Caco-2 (cell line): Measurements from ENCODE around the gene IPMK. TPM values are rescaled to one million over a fixed set of nuclear protein-coding genes. Genes with fewer than 3 reads are reported as not detected.

ENCODE experiments used
- BruUV-seq: library from RNA; stranded (reverse); fragments of 400-500 nt; replicated peaks from 2 replicates; lab custom pipeline; 2021; lab: Mats Ljungman, UMichigan
- CTCF ChIA-PET: fragments of 300-600 bp; sonication (Branson Sonifier 250); formaldehyde crosslinking; loops from one replicate; lab custom pipeline; 2022; ENCODE audit warnings: antibody characterized with exemption; lab: Charles Lee
- POLR2A ChIA-PET: fragments of 300-600 bp; sonication (Branson Sonifier 250); formaldehyde crosslinking; loops from one replicate; lab custom pipeline; 2022; ENCODE audit warnings: antibody characterized with exemption; lab: Charles Lee
- DNase-seq, 2 experiments: peaks; one replicate each; pipeline versions ENCODE4 v3.0.0 to v3.0.0-alpha.2; 2020 to 2022
- H3K27me3 ChIP-seq: replicated peaks from 2 replicates; pipeline ENCODE4 v1.6.0; 2011; ENCODE audit warnings: low read length; ENCODE audit not compliant: control insufficient read depth, insufficient read depth
- H3K36me3 ChIP-seq: 2 replicates; pipeline ENCODE4 v1.5.1; 2011; ENCODE audit warnings: low read length; ENCODE audit not compliant: control insufficient read depth, insufficient read depth
- H3K4me1 ChIP-seq: fragments of 250-450 bp; sonication (Bioruptor Pico); 2 replicates; pipeline ENCODE4 v1.5.1; 2020; ENCODE audit warnings: mild to moderate bottlenecking
- H3K4me3 ChIP-seq: 2 replicates; pipeline ENCODE4 v1.5.1; 2011; ENCODE audit warnings: low read depth, mild to moderate bottlenecking, control low read depth, low read length
- H3K9me3 ChIP-seq: fragments of 250-450 bp; sonication (Bioruptor Pico); 2 replicates; pipeline ENCODE4 v1.5.1; 2020; ENCODE audit warnings: mild to moderate bottlenecking, moderate library complexity
- H3K27ac Mint-ChIP-seq: one replicate; pipeline ENCODE4 v1.8.0; 2022; ENCODE audit warnings: mixed read lengths; ENCODE audit not compliant: unreplicated experiment
- H3K27me3 Mint-ChIP-seq: one replicate; pipeline ENCODE4 v1.8.0; 2022; ENCODE audit warnings: mixed read lengths; ENCODE audit not compliant: insufficient read depth, unreplicated experiment
- H3K36me3 Mint-ChIP-seq: one replicate; pipeline ENCODE4 v1.8.0; 2022; ENCODE audit warnings: mild to moderate bottlenecking, mixed read lengths; ENCODE audit not compliant: insufficient read depth, unreplicated experiment
- H3K4me1 Mint-ChIP-seq: one replicate; pipeline ENCODE4 v1.8.0; 2022; ENCODE audit warnings: low read depth, mixed read lengths; ENCODE audit not compliant: unreplicated experiment
- H3K4me3 Mint-ChIP-seq: one replicate; pipeline ENCODE4 v1.8.0; 2022; ENCODE audit warnings: mild to moderate bottlenecking, moderate library complexity, mixed read lengths; ENCODE audit not compliant: unreplicated experiment
- H3K9me3 Mint-ChIP-seq: one replicate; pipeline ENCODE4 v1.8.0; 2022; ENCODE audit warnings: mixed read lengths; ENCODE audit not compliant: unreplicated experiment
- intact Hi-C: fragments of 100-400 bp; cut with micrococcal nuclease; formaldehyde crosslinking; loops from one replicate; pipeline ENCODE4 v1.10.0; 2022; ENCODE audit not compliant: unreplicated experiment
- total RNA-seq: library from RNA; stranded (reverse); gene quantifications from 2 replicates; pipeline ENCODE4 v1.2.3, GENCODE V29; 2022
- TF ChIP-seq, protein P1 (sequence below), 2 experiments: fragments of 200-600 bp in 1 of 2; IDR thresholded peaks; 1 replicate in 1 of 2; 2 replicates in 1 of 2; pipeline versions ENCODE4 v1.5.1 to v1.8.0; 2011 to 2022; ENCODE audit warnings: antibody characterized with exemption in 1 of 2, control low read depth in 1 of 2, inconsistent platforms in 1 of 2, low read depth in 1 of 2, low read length in 1 of 2, mild to moderate bottlenecking in 1 of 2, moderate library complexity in 1 of 2; ENCODE audit not compliant: insufficient read depth in 1 of 2, severe bottlenecking in 1 of 2, unreplicated experiment in 1 of 2

Gene IPMK
- total RNA-seq, 1 experiment from 2014 or later: 18.3 TPM

DNA sequence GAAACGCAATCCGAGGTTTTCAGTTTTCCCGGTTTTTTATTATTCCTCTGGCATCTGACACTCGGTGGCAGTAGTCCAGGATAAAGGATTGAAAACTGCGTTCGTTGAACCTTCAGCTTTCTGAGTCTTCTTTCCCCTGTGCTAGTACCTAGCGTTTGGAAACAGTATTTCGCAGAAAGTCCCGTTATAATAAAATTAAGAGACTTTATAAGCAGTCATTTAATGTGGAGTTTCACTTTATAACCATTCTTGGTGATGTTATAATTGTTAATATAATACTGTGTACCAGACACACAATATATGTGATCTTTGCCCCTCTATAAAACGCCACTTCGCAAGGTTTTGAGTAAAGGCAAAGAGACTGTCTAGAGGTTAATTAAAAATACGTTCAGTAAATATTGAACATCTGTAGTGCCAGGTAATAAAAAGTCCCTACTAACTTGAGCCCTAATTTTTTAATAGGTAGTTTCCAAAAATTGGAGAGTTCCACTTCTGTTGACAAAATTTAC is 2.1 kb upstream of the IPMK start:
- Mint-ChIP-seq H3K27ac (peak overlapping the region; percentile 98), H3K27me3 (no peaks in the 10 kb centered on the region), H3K4me1 (peaks cover 14% of the 10 kb centered on the region), H3K4me3 (peak overlapping the region; percentile 96), H3K36me3 (peaks cover 37% of the 10 kb centered on the region), H3K9me3 (no peaks in the 10 kb centered on the region)
- BruUV-seq: TSS peak; percentile 65
- Histone ChIP-seq H3K9me3 (no peaks in the 10 kb centered on the region), H3K27me3 (no peaks in the 10 kb centered on the region), H3K4me3 (peak overlapping the region; percentile 100), H3K36me3 (no peaks in the 10 kb centered on the region; the same call in none of the 2 replicates), H3K4me1 (peaks cover 22% of the 10 kb centered on the region)
- TF ChIP-seq, protein P1, sequence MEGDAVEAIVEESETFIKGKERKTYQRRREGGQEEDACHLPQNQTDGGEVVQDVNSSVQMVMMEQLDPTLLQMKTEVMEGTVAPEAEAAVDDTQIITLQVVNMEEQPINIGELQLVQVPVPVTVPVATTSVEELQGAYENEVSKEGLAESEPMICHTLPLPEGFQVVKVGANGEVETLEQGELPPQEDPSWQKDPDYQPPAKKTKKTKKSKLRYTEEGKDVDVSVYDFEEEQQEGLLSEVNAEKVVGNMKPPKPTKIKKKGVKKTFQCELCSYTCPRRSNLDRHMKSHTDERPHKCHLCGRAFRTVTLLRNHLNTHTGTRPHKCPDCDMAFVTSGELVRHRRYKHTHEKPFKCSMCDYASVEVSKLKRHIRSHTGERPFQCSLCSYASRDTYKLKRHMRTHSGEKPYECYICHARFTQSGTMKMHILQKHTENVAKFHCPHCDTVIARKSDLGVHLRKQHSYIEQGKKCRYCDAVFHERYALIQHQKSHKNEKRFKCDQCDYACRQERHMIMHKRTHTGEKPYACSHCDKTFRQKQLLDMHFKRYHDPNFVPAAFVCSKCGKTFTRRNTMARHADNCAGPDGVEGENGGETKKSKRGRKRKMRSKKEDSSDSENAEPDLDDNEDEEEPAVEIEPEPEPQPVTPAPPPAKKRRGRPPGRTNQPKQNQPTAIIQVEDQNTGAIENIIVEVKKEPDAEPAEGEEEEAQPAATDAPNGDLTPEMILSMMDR (IDR thresholded peaks at IDR 0.05; ENCODE audit: insufficient read depth in 1 of 2, low read depth in 1 of 2, low read length in 1 of 2, severe bottlenecking in 1 of 2, unreplicated experiment in 1 of 2): no peak
- ChIA-PET CTCF (interaction anchor here (1.5 to 2.7 kb wide), 2 partner anchors 21 to 145 kb away, joined by 4 to 21 read pairs; no protein-coding TSS in a partner anchor), POLR2A (interaction anchor here (1.8 kb wide), 1 partner anchor 11 kb away, joined by 7 read pairs; no protein-coding TSS in a partner anchor)
- DNase-seq: no peak
- intact Hi-C loops: loop anchor here (1.0 kb wide), 7 partner anchors 7 to 198 kb away; partner anchors contain the start of gene TFAM

DNA sequence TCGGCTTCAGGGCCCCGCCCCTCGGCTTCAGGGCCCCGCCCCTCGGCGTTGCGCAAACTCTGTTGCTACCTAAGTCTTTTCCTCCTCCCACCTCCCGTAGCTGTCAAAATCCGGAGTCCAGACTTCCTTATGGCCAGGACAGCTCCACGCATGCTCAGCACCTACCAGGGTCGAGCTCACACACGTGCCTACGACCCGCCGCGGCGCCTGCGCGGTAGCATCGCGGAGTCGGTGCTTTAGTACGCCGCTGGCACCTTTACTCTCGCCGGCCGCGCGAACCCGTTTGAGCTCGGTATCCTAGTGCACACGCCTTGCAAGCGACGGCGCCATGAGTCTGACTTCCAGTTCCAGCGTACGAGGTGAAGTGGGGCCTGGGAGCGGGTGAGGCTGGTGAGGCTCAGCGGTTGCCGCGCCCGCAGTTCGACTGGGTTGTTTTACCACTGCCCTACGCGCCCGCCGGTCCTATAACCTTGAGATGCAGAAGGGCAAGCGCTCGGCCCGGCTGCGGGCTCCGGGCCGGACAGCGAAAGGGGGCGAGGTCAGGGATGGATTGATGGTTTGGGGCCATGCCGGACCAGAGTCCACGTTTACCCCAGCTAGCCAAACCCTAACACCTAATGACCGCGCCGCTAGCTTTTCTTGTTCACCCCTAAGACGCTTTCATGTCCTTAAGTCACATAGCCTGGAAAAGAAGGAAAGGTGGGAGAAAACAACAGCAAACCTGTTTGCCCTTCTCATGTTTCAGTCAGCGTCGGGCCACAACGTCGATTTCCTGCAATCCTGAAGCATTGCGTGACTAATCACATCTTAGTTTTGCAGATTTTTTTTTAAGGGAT is 1.5 kb upstream of the IPMK start, which contains the start of gene CISD1:
TSS of gene CISD1 (plus strand) at position 217 of the 836 bp plus-strand sequence. CDS start at position 329, 112 bp downstream.
- peaks cover 8% of the 10 kb centered on the region for H3K4me1 Mint-ChIP-seq
- Histone ChIP-seq H3K4me3 (peak within 1 kb of the TSS; percentile 100), H3K4me1 (peaks cover 18% of the 10 kb centered on the region), H3K27me3 (no peaks in the 10 kb centered on the region), H3K9me3 (no peaks in the 10 kb centered on the region), H3K36me3 (no peaks in the 10 kb centered on the region; the same call in 1 of the 2 replicates)
- TF ChIP-seq, protein P1 (IDR thresholded peaks at IDR 0.05; ENCODE audit: insufficient read depth in 1 of 2, low read depth in 1 of 2, low read length in 1 of 2, severe bottlenecking in 1 of 2, unreplicated experiment in 1 of 2): no peak
- no TSS peak for BruUV-seq
- H3K9me3 Mint-ChIP-seq: no peaks in the 10 kb centered on the region
- intact Hi-C loops: loop anchor here (1.0 kb wide), 9 partner anchors 8 to 199 kb away; partner anchors contain the start of gene TFAM
- H3K4me3 Mint-ChIP-seq: peak within 1 kb of the TSS; percentile 96
- peak within 1 kb of the TSS; percentile 98 for H3K27ac Mint-ChIP-seq
- H3K27me3 Mint-ChIP-seq: no peaks in the 10 kb centered on the region
- POLR2A ChIA-PET: interaction anchor here (0.6 to 1.8 kb wide), 8 partner anchors 9 to 116 kb away, joined by 3 to 7 read pairs (median 3); no protein-coding TSS in a partner anchor
- H3K36me3 Mint-ChIP-seq: peaks cover 37% of the 10 kb centered on the region
- CTCF ChIA-PET: interaction anchor here (0.6 to 2.7 kb wide), 8 partner anchors 22 to 1638 kb away, joined by 3 to 21 read pairs (median 6); partner anchors contain the start of gene TFAM
- peak; percentile 100 for DNase-seq
